Neural cell (in vitro differentiated cells): ENCODE data around the gene LY6G5B.

Experiments
- CTCF ChIP-seq: fragments of 450-650 bp; IDR thresholded peaks from 2 replicates; pipeline ENCODE4 v1.5.1; 2014; ENCODE audit warnings: antibody characterized with exemption, mild to moderate bottlenecking, moderate library complexity; ENCODE audit not compliant: poor library complexity, severe bottlenecking
- EP300 ChIP-seq: fragments of 450-650 bp; conservative IDR thresholded peaks from 2 replicates; pipeline ENCODE4 v1.6.1; 2014; ENCODE audit warnings: antibody characterized with exemption, mild to moderate bottlenecking, moderate library complexity; ENCODE audit not compliant: poor library complexity, severe bottlenecking
- EZH2 ChIP-seq: fragments of 200-600, 300-800 bp; shearing (Covaris generic), sonication (generic); IDR thresholded peaks from 2 replicates; pipeline ENCODE4 v1.6.1; 2014; ENCODE audit warnings: antibody characterized with exemption, low read length, borderline replicate concordance, mild to moderate bottlenecking; ENCODE audit not compliant: insufficient read depth, poor library complexity, severe bottlenecking

- no peak for TF ChIP-seq CTCF
- no peak for TF ChIP-seq EZH2
- no peak for TF ChIP-seq EP300
Measured at GRCh38 chr6:31634969-31635575, 34.7 kb upstream of the LY6G5B start.
